ENCODE results near the gene WDR41.
"Not testable (repeated sequence)": the region's sequence is repeated elsewhere in the genome, so short reads cannot be mapped to it uniquely, and the experiment has no call there.

The WDR41 gene

DNA sequence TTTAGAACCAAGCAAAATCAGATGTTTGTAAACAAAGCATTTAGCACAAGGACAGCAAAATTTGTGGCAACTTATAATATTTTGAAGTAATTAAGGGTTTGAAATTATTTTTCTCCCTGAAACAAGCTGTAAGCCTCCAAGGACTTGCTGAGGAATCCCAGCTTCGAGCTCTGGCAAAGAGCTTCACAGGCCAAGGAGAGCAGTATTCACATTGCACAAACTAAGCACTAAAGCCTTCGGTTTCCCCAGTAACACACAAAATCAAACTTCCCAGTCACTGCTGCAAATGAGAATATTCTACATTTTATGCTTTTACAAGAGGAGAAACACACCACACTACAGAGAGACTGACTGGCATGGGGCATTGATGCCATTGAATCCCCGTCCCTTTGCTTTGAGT is 101.9 kb downstream of the WDR41 start:
- TF ChIP-seq, protein P1, sequence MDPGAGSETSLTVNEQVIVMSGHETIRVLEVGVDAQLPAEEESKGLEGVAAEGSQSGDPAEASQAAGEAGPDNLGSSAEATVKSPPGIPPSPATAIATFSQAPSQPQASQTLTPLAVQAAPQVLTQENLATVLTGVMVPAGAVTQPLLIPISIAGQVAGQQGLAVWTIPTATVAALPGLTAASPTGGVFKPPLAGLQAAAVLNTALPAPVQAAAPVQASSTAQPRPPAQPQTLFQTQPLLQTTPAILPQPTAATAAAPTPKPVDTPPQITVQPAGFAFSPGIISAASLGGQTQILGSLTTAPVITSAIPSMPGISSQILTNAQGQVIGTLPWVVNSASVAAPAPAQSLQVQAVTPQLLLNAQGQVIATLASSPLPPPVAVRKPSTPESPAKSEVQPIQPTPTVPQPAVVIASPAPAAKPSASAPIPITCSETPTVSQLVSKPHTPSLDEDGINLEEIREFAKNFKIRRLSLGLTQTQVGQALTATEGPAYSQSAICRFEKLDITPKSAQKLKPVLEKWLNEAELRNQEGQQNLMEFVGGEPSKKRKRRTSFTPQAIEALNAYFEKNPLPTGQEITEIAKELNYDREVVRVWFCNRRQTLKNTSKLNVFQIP (CRISPR knock-in tag; IDR thresholded peaks at IDR 0.05; ENCODE audit: borderline replicate concordance, low read depth), result no peak

DNA sequence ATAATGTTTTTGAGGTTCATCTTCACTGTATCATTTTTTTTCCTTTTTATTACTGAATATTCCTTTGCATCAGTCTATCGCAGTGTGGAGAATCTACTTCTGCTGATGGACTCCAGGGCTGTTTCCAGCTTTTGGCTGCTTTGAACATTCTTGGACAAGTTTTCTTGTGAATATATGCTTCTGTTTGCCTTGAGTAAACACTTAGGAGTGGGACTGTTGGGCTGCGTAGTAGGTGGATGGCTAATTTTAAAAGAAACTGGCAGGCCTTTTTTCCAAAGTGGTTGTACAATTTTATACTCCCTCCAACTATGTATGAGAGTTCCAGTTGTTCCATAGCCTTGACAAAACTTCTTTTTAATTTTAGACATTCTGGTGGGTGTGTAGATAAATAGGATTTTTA is 102.4 kb downstream of the WDR41 start:
- TF ChIP-seq ZNF8 (CRISPR knock-in tag; IDR thresholded peaks at IDR 0.05) (no peak), ARNTL (CRISPR knock-in tag; IDR thresholded peaks at IDR 0.05; ENCODE audit: borderline replicate concordance, low read depth) (no peak), GLIS3 (CRISPR knock-in tag; IDR thresholded peaks at IDR 0.05) (no peak), ESRRG (CRISPR knock-in tag; IDR thresholded peaks at IDR 0.05) (no peak), BACH2 (CRISPR knock-in tag; IDR thresholded peaks at IDR 0.05; ENCODE audit: borderline replicate concordance) (no peak), ZFP3 (CRISPR knock-in tag; IDR thresholded peaks at IDR 0.05) (no peak), ZNF565 (CRISPR knock-in tag; conservative IDR thresholded peaks at IDR 0.05; ENCODE audit: low read depth) (no peak), ZNF70 (CRISPR knock-in tag; IDR thresholded peaks at IDR 0.05) (no peak), TOX (CRISPR knock-in tag; IDR thresholded peaks at IDR 0.05; ENCODE audit: borderline replicate concordance) (no peak), SNAI2 (CRISPR knock-in tag; IDR thresholded peaks at IDR 0.05) (no peak), CSRNP3 (CRISPR knock-in tag; IDR thresholded peaks at IDR 0.05) (no peak), ISL1 (CRISPR knock-in tag; IDR thresholded peaks at IDR 0.05) (no peak), RARB (CRISPR knock-in tag; IDR thresholded peaks at IDR 0.05) (no peak), OSR1 (CRISPR knock-in tag; IDR thresholded peaks at IDR 0.05) (no peak), ZFP30 (CRISPR knock-in tag; IDR thresholded peaks at IDR 0.05) (no peak)
- TF ChIP-seq, protein P2, sequence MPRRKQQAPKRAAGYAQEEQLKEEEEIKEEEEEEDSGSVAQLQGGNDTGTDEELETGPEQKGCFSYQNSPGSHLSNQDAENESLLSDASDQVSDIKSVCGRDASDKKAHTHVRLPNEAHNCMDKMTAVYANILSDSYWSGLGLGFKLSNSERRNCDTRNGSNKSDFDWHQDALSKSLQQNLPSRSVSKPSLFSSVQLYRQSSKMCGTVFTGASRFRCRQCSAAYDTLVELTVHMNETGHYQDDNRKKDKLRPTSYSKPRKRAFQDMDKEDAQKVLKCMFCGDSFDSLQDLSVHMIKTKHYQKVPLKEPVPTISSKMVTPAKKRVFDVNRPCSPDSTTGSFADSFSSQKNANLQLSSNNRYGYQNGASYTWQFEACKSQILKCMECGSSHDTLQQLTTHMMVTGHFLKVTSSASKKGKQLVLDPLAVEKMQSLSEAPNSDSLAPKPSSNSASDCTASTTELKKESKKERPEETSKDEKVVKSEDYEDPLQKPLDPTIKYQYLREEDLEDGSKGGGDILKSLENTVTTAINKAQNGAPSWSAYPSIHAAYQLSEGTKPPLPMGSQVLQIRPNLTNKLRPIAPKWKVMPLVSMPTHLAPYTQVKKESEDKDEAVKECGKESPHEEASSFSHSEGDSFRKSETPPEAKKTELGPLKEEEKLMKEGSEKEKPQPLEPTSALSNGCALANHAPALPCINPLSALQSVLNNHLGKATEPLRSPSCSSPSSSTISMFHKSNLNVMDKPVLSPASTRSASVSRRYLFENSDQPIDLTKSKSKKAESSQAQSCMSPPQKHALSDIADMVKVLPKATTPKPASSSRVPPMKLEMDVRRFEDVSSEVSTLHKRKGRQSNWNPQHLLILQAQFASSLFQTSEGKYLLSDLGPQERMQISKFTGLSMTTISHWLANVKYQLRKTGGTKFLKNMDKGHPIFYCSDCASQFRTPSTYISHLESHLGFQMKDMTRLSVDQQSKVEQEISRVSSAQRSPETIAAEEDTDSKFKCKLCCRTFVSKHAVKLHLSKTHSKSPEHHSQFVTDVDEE (CRISPR knock-in tag; IDR thresholded peaks at IDR 0.05), result no peak
- TF ChIP-seq, protein P3, sequence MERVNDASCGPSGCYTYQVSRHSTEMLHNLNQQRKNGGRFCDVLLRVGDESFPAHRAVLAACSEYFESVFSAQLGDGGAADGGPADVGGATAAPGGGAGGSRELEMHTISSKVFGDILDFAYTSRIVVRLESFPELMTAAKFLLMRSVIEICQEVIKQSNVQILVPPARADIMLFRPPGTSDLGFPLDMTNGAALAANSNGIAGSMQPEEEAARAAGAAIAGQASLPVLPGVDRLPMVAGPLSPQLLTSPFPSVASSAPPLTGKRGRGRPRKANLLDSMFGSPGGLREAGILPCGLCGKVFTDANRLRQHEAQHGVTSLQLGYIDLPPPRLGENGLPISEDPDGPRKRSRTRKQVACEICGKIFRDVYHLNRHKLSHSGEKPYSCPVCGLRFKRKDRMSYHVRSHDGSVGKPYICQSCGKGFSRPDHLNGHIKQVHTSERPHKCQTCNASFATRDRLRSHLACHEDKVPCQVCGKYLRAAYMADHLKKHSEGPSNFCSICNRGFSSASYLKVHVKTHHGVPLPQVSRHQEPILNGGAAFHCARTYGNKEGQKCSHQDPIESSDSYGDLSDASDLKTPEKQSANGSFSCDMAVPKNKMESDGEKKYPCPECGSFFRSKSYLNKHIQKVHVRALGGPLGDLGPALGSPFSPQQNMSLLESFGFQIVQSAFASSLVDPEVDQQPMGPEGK (CRISPR knock-in tag; IDR thresholded peaks at IDR 0.05; ENCODE audit: borderline replicate concordance), result no peak
- no peak for ATAC-seq

More for the DNA sequence above, 101.9 kb downstream of the WDR41 start:
- no peak for ATAC-seq

GRCh38 chr5:77386340-77386739 is 105.8 kb downstream of the WDR41 start:
- not testable (repeated sequence) for ATAC-seq

GRCh38 chr5:77383336-77383735 is 108.8 kb downstream of the WDR41 start:
- not testable (repeated sequence) for ATAC-seq

All from SK-N-SH treated with all-trans-retinoic acid at 6 μM for 48 hours (cell line).